GM21390 (cell line): Measurements from ENCODE around the gene PIGR.

Experiments
- ATAC-seq: cut with Tn5 transposase; IDR thresholded peaks from one replicate; pipeline ENCODE4 v1.9.1; 2021; ENCODE audit not compliant: unreplicated experiment

The PIGR gene

GRCh38 chr1:206912445-206913095 is 33.7 kb downstream of the PIGR start:
- no peak for ATAC-seq

GRCh38 chr1:206911064-206911663 is 35.1 kb downstream of the PIGR start:
- no peak for ATAC-seq

GRCh38 chr1:206909883-206910318 is 36.4 kb downstream of the PIGR start:
- ATAC-seq: no peak

GRCh38 chr1:206909161-206909882 is 36.9 kb downstream of the PIGR start:
- no peak for ATAC-seq

GRCh38 chr1:206908038-206908437 is 38.2 kb downstream of the PIGR start:
- no peak for ATAC-seq

GRCh38 chr1:206907304-206907991 is 38.8 kb downstream of the PIGR start:
- no peak for ATAC-seq

- ATAC-seq: no peak
These were observed 40.7 kb downstream of the PIGR start for GRCh38 chr1:206905295-206906164.

- no peak for ATAC-seq
These were observed 41.7 kb downstream of the PIGR start for GRCh38 chr1:206904423-206905142.

- ATAC-seq: no peak
These were observed 42.6 kb downstream of the PIGR start for GRCh38 chr1:206903687-206904086.

GRCh38 chr1:206902702-206903101 is 43.6 kb downstream of the PIGR start:
- ATAC-seq: no peak

- no peak for ATAC-seq
These were observed 44.3 kb downstream of the PIGR start for GRCh38 chr1:206901944-206902343.

- ATAC-seq: no peak
These were observed 46.1 kb downstream of the PIGR start for GRCh38 chr1:206900149-206900548.

GRCh38 chr1:206899717-206900116 is 46.5 kb downstream of the PIGR start:
- ATAC-seq: no peak

GRCh38 chr1:206898915-206899431 is 47.3 kb downstream of the PIGR start:
- ATAC-seq: no peak

GRCh38 chr1:206898089-206898914 is 48.0 kb downstream of the PIGR start:
- no peak for ATAC-seq

GRCh38 chr1:206897175-206897574 is 49.1 kb downstream of the PIGR start, which contains the start of gene IL24:
TSS of gene IL24 (plus strand) at chr1:206897443. CDS start at chr1:206897833, 390 bp downstream.
- ATAC-seq: no peak

- ATAC-seq: no peak
These were observed 50.0 kb downstream of the PIGR start for GRCh38 chr1:206896261-206896660.

GRCh38 chr1:206895837-206896242 is 50.4 kb downstream of the PIGR start:
- no peak for ATAC-seq

- no peak for ATAC-seq
These were observed 50.9 kb downstream of the PIGR start for GRCh38 chr1:206895325-206895724.
